SU-DHL-6 (cell line): ENCODE results near the gene SKI.

Experiments
- H2AFZ ChIP-seq: fragments of 200-600 bp; sonication (generic); 2 replicates; pipeline ENCODE4 v1.6.1; 2014; ENCODE audit warnings: low read depth, mild to moderate bottlenecking, moderate library complexity, mixed read lengths, antibody characterized with exemption, low read length; ENCODE audit not compliant: severe bottlenecking
- H3F3A ChIP-seq: fragments of 200-600 bp; shearing (Covaris generic); 2 replicates; pipeline ENCODE4 v1.6.0; 2016; ENCODE audit warnings: antibody characterized with exemption, mild to moderate bottlenecking; ENCODE audit not compliant: insufficient read depth
- H3K27ac ChIP-seq: fragments of 200-600 bp; sonication (generic); 2 replicates; pipeline ENCODE4 v1.5.1; 2016; ENCODE audit warnings: low read depth, mild to moderate bottlenecking, low read length, moderate library complexity, mixed read lengths
- H3K27me3 ChIP-seq: fragments of 200-600 bp; sonication (generic), shearing (Covaris generic); 2 replicates; pipeline ENCODE4 v1.6.0; 2014; ENCODE audit warnings: mild to moderate bottlenecking, low read length
- H3K36me3 ChIP-seq: fragments of 200-600 bp; sonication (generic); 2 replicates; pipeline ENCODE4 v1.6.1; 2014; ENCODE audit warnings: mild to moderate bottlenecking, low read length, mixed read lengths
- H3K4me2 ChIP-seq: fragments of 300-600, 200-600 bp; shearing (Covaris generic), sonication (generic); 2 replicates; pipeline ENCODE4 v1.6.0; 2014; ENCODE audit warnings: low read length, low read depth, mild to moderate bottlenecking; ENCODE audit not compliant: poor library complexity, severe bottlenecking
- H3K4me3 ChIP-seq: fragments of 200-600 bp; sonication (generic); 2 replicates; pipeline ENCODE4 v1.5.1; 2014; ENCODE audit warnings: antibody characterized with exemption, low read length, mild to moderate bottlenecking, mixed read lengths; ENCODE audit not compliant: insufficient read depth, poor library complexity, severe bottlenecking
- H3K79me2 ChIP-seq: fragments of 200-600 bp; sonication (generic); 2 replicates; pipeline ENCODE4 v1.6.1; 2014; ENCODE audit warnings: mild to moderate bottlenecking, low read length, moderate library complexity; ENCODE audit not compliant: insufficient read depth
- H3K9ac ChIP-seq: fragments of 200-600 bp; sonication (generic); 2 replicates; pipeline ENCODE4 v1.7.0; 2014; ENCODE audit warnings: mild to moderate bottlenecking, low read length
- H3K9me2 ChIP-seq: fragments of 200-600 bp; sonication (generic); replicated peaks from 2 replicates; pipeline ENCODE4 v1.6.1; 2014; ENCODE audit warnings: low read length; ENCODE audit not compliant: insufficient read depth
- H3K9me3 ChIP-seq: fragments of 200-600 bp; sonication (generic); 2 replicates; pipeline ENCODE4 v1.6.1; 2014; ENCODE audit warnings: low read length, mixed read lengths; ENCODE audit not compliant: insufficient read depth
- H4K20me1 ChIP-seq: fragments of 200-600 bp; sonication (generic); 2 replicates; pipeline ENCODE4 v1.6.1; 2014; ENCODE audit warnings: low read depth, mild to moderate bottlenecking, antibody characterized with exemption, low read length, moderate library complexity, mixed read lengths
- CTCF ChIP-seq: fragments of 200-600 bp; sonication (generic); IDR thresholded peaks from one replicate; pipeline ENCODE4 v1.5.1; 2017; ENCODE audit warnings: antibody characterized with exemption, mild to moderate bottlenecking, low read length, moderate library complexity; ENCODE audit not compliant: insufficient read depth, poor library complexity, severe bottlenecking
- EZH2phosphoT487 ChIP-seq: fragments of 200-600 bp; sonication (generic), shearing (Covaris generic); conservative IDR thresholded peaks from 2 replicates; pipeline ENCODE4 v1.6.1; 2018; ENCODE audit warnings: mild to moderate bottlenecking, antibody characterized with exemption, low read length, moderate library complexity, mixed read lengths

SKI gene

GRCh38 chr1:2353551-2354438 is 125.7 kb downstream of the SKI start:
- Histone ChIP-seq H3K27me3 (no peaks in the 10 kb centered on the region), H3K9ac (no peak overlapping the region), H3K4me3 (no peak overlapping the region), H3F3A (no peaks in the 10 kb centered on the region), H3K9me3 (no peaks in the 10 kb centered on the region), H3K79me2 (no peaks in the 10 kb centered on the region), H3K4me2 (no peak overlapping the region), H2AFZ (no peak overlapping the region), H3K27ac (no peak overlapping the region), H3K36me3 (no peaks in the 10 kb centered on the region), H4K20me1 (no peaks in the 10 kb centered on the region), H3K9me2 (no peaks in the 10 kb centered on the region)
- TF ChIP-seq EZH2phosphoT487 (no peak), CTCF (no peak)

GRCh38 chr1:2354511-2355372 is 126.6 kb downstream of the SKI start:
- no peaks in the 10 kb centered on the region for H3K9me2 ChIP-seq
- no peaks in the 10 kb centered on the region for H3F3A ChIP-seq
- H2AFZ ChIP-seq = no peak overlapping the region
- no peaks in the 10 kb centered on the region for H3K27me3 ChIP-seq
- H3K9me3 ChIP-seq = no peaks in the 10 kb centered on the region
- TF ChIP-seq EZH2phosphoT487 (no peak), CTCF (no peak)
- no peaks in the 10 kb centered on the region for H3K36me3 ChIP-seq
- H3K4me2 ChIP-seq = no peak overlapping the region
- no peak overlapping the region for H3K27ac ChIP-seq
- no peak overlapping the region for H3K9ac ChIP-seq
- no peaks in the 10 kb centered on the region for H4K20me1 ChIP-seq
- H3K79me2 ChIP-seq = no peaks in the 10 kb centered on the region
- H3K4me3 ChIP-seq = no peak overlapping the region

- H3K27ac ChIP-seq = no peak overlapping the region
- no peaks in the 10 kb centered on the region for H4K20me1 ChIP-seq
- H3K4me2 ChIP-seq = no peak overlapping the region
- TF ChIP-seq CTCF = no peak
- TF ChIP-seq EZH2phosphoT487 = no peak
- H3K27me3 ChIP-seq = no peaks in the 10 kb centered on the region
- no peaks in the 10 kb centered on the region for H3K9me3 ChIP-seq
- no peaks in the 10 kb centered on the region for H3K9me2 ChIP-seq
- no peaks in the 10 kb centered on the region for H3K36me3 ChIP-seq
- no peaks in the 10 kb centered on the region for H3F3A ChIP-seq
- H2AFZ ChIP-seq = no peak overlapping the region
- H3K79me2 ChIP-seq = no peaks in the 10 kb centered on the region
- H3K4me3 ChIP-seq = no peak overlapping the region
- no peak overlapping the region for H3K9ac ChIP-seq
These were observed 127.5 kb downstream of the SKI start for GRCh38 chr1:2355373-2356261.
